GM12891 (cell line): ENCODE measurements around the gene TPD52L1.
"Not testable (repeated sequence)": the region's sequence is repeated elsewhere in the genome, so short reads cannot be mapped to it uniquely, and the experiment has no call there.

Experiments used
- POLR2A ChIP-seq: IDR thresholded peaks from 2 replicates; pipeline ENCODE4 v1.6.1; 2011; ENCODE audit warnings: low read depth, low read length, control low read depth
- POLR2AphosphoS5 ChIP-seq: IDR thresholded peaks from 2 replicates; pipeline ENCODE4 v1.6.1; 2011; ENCODE audit warnings: low read depth, low read length, control low read depth
- SPI1 ChIP-seq: IDR thresholded peaks from 2 replicates; pipeline ENCODE4 v1.6.1; 2011; ENCODE audit warnings: low read depth, low read length, control low read depth

GRCh38 chr6:125280370-125281035 is 126.9 kb downstream of the TPD52L1 start:
- TF ChIP-seq POLR2A, POLR2AphosphoS5, SPI1: not testable (repeated sequence)
